OCI-LY3 (cell line): Measurements from ENCODE around the gene NELL1.

Source experiments
- EZH2phosphoT487 ChIP-seq: fragments of 200-600 bp; shearing (Covaris generic); IDR thresholded peaks from 2 replicates; pipeline ENCODE4 v1.6.1; 2018; ENCODE audit warnings: antibody characterized with exemption, mixed run types, low read depth
- TF ChIP-seq, protein P1 (sequence below): fragments of 200-600, 300-600 bp; sonication (generic); IDR thresholded peaks from 2 replicates; pipeline ENCODE4 v1.5.1; 2014; ENCODE audit warnings: antibody characterized with exemption, low read length, low read depth

GRCh38 chr11:20632169-20632532 is 37.2 kb upstream of the NELL1 start:
- TF ChIP-seq, protein P1, sequence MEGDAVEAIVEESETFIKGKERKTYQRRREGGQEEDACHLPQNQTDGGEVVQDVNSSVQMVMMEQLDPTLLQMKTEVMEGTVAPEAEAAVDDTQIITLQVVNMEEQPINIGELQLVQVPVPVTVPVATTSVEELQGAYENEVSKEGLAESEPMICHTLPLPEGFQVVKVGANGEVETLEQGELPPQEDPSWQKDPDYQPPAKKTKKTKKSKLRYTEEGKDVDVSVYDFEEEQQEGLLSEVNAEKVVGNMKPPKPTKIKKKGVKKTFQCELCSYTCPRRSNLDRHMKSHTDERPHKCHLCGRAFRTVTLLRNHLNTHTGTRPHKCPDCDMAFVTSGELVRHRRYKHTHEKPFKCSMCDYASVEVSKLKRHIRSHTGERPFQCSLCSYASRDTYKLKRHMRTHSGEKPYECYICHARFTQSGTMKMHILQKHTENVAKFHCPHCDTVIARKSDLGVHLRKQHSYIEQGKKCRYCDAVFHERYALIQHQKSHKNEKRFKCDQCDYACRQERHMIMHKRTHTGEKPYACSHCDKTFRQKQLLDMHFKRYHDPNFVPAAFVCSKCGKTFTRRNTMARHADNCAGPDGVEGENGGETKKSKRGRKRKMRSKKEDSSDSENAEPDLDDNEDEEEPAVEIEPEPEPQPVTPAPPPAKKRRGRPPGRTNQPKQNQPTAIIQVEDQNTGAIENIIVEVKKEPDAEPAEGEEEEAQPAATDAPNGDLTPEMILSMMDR = no peak
- no peak for TF ChIP-seq EZH2phosphoT487
